Caco-2 (cell line): ENCODE measurements around the gene MYB. TPM values are rescaled to one million over a fixed set of nuclear protein-coding genes. Genes with fewer than 3 reads are reported as not detected.

ENCODE experiments used
- BruUV-seq: library from RNA; stranded (reverse); fragments of 400-500 nt; replicated peaks from 2 replicates; lab custom pipeline; 2021; lab: Mats Ljungman, UMichigan
- CTCF ChIA-PET: fragments of 300-600 bp; sonication (Branson Sonifier 250); formaldehyde crosslinking; loops from one replicate; lab custom pipeline; 2022; ENCODE audit warnings: antibody characterized with exemption; lab: Charles Lee
- POLR2A ChIA-PET: fragments of 300-600 bp; sonication (Branson Sonifier 250); formaldehyde crosslinking; loops from one replicate; lab custom pipeline; 2022; ENCODE audit warnings: antibody characterized with exemption; lab: Charles Lee
- DNase-seq, 2 experiments: peaks; one replicate each; pipeline versions ENCODE4 v3.0.0 to v3.0.0-alpha.2; 2020 to 2022
- H3K27me3 ChIP-seq: replicated peaks from 2 replicates; pipeline ENCODE4 v1.6.0; 2011; ENCODE audit warnings: low read length; ENCODE audit not compliant: control insufficient read depth, insufficient read depth
- H3K36me3 ChIP-seq: 2 replicates; pipeline ENCODE4 v1.5.1; 2011; ENCODE audit warnings: low read length; ENCODE audit not compliant: control insufficient read depth, insufficient read depth
- H3K4me1 ChIP-seq: fragments of 250-450 bp; sonication (Bioruptor Pico); 2 replicates; pipeline ENCODE4 v1.5.1; 2020; ENCODE audit warnings: mild to moderate bottlenecking
- H3K4me3 ChIP-seq: 2 replicates; pipeline ENCODE4 v1.5.1; 2011; ENCODE audit warnings: low read depth, mild to moderate bottlenecking, control low read depth, low read length
- H3K9me3 ChIP-seq: fragments of 250-450 bp; sonication (Bioruptor Pico); 2 replicates; pipeline ENCODE4 v1.5.1; 2020; ENCODE audit warnings: mild to moderate bottlenecking, moderate library complexity
- H3K27ac Mint-ChIP-seq: one replicate; pipeline ENCODE4 v1.8.0; 2022; ENCODE audit warnings: mixed read lengths; ENCODE audit not compliant: unreplicated experiment
- H3K27me3 Mint-ChIP-seq: one replicate; pipeline ENCODE4 v1.8.0; 2022; ENCODE audit warnings: mixed read lengths; ENCODE audit not compliant: insufficient read depth, unreplicated experiment
- H3K36me3 Mint-ChIP-seq: one replicate; pipeline ENCODE4 v1.8.0; 2022; ENCODE audit warnings: mild to moderate bottlenecking, mixed read lengths; ENCODE audit not compliant: insufficient read depth, unreplicated experiment
- H3K4me1 Mint-ChIP-seq: one replicate; pipeline ENCODE4 v1.8.0; 2022; ENCODE audit warnings: low read depth, mixed read lengths; ENCODE audit not compliant: unreplicated experiment
- H3K4me3 Mint-ChIP-seq: one replicate; pipeline ENCODE4 v1.8.0; 2022; ENCODE audit warnings: mild to moderate bottlenecking, moderate library complexity, mixed read lengths; ENCODE audit not compliant: unreplicated experiment
- H3K9me3 Mint-ChIP-seq: one replicate; pipeline ENCODE4 v1.8.0; 2022; ENCODE audit warnings: mixed read lengths; ENCODE audit not compliant: unreplicated experiment
- intact Hi-C: fragments of 100-400 bp; cut with micrococcal nuclease; formaldehyde crosslinking; loops from one replicate; pipeline ENCODE4 v1.10.0; 2022; ENCODE audit not compliant: unreplicated experiment
- total RNA-seq: library from RNA; stranded (reverse); gene quantifications from 2 replicates; pipeline ENCODE4 v1.2.3, GENCODE V29; 2022
- TF ChIP-seq, protein P1 (sequence below), 2 experiments: fragments of 200-600 bp in 1 of 2; IDR thresholded peaks; 1 replicate in 1 of 2; 2 replicates in 1 of 2; pipeline versions ENCODE4 v1.5.1 to v1.8.0; 2011 to 2022; ENCODE audit warnings: antibody characterized with exemption in 1 of 2, control low read depth in 1 of 2, inconsistent platforms in 1 of 2, low read depth in 1 of 2, low read length in 1 of 2, mild to moderate bottlenecking in 1 of 2, moderate library complexity in 1 of 2; ENCODE audit not compliant: insufficient read depth in 1 of 2, severe bottlenecking in 1 of 2, unreplicated experiment in 1 of 2

The MYB gene
- total RNA-seq, 1 experiment from 2014 or later: 2.7 TPM

DNA sequence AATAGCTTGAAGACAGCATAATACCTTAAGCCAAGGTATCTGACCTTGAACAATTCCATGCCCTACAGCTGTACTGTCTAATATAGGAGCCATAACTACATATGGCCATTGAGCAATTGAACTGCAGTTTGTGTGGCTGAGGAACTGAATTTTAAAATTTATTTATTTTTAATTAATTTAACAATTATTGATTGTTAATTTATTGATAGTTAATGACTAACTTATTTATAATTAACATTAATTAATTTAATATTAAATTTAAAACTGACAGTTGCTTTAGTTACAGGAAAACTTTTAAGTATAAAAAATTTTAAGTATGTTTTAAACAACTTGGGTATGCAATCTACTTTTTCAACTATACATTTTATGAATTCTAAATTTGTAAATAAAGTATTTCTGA, 12.3 kb upstream of the MYB start:
- no peak overlapping the region for H3K4me3 Mint-ChIP-seq
- intact Hi-C loops: no loop called here
- no peaks in the 10 kb centered on the region for H3K4me1 Mint-ChIP-seq
- Histone ChIP-seq H3K4me1 (no peaks in the 10 kb centered on the region), H3K9me3 (no peaks in the 10 kb centered on the region), H3K36me3 (no peaks in the 10 kb centered on the region), H3K27me3 (no peaks in the 10 kb centered on the region), H3K4me3 (no peak overlapping the region)
- ChIA-PET CTCF (no interaction called here), POLR2A (no interaction called here)
- TF ChIP-seq, protein P1, sequence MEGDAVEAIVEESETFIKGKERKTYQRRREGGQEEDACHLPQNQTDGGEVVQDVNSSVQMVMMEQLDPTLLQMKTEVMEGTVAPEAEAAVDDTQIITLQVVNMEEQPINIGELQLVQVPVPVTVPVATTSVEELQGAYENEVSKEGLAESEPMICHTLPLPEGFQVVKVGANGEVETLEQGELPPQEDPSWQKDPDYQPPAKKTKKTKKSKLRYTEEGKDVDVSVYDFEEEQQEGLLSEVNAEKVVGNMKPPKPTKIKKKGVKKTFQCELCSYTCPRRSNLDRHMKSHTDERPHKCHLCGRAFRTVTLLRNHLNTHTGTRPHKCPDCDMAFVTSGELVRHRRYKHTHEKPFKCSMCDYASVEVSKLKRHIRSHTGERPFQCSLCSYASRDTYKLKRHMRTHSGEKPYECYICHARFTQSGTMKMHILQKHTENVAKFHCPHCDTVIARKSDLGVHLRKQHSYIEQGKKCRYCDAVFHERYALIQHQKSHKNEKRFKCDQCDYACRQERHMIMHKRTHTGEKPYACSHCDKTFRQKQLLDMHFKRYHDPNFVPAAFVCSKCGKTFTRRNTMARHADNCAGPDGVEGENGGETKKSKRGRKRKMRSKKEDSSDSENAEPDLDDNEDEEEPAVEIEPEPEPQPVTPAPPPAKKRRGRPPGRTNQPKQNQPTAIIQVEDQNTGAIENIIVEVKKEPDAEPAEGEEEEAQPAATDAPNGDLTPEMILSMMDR (IDR thresholded peaks at IDR 0.05; ENCODE audit: insufficient read depth in 1 of 2, low read depth in 1 of 2, low read length in 1 of 2, severe bottlenecking in 1 of 2, unreplicated experiment in 1 of 2): no peak
- no peak for DNase-seq
- no peak overlapping the region for H3K27ac Mint-ChIP-seq
- peaks cover 6% of the 10 kb centered on the region for H3K27me3 Mint-ChIP-seq
- no peaks in the 10 kb centered on the region for H3K36me3 Mint-ChIP-seq
- H3K9me3 Mint-ChIP-seq: no peaks in the 10 kb centered on the region
- no TSS peak for BruUV-seq

DNA sequence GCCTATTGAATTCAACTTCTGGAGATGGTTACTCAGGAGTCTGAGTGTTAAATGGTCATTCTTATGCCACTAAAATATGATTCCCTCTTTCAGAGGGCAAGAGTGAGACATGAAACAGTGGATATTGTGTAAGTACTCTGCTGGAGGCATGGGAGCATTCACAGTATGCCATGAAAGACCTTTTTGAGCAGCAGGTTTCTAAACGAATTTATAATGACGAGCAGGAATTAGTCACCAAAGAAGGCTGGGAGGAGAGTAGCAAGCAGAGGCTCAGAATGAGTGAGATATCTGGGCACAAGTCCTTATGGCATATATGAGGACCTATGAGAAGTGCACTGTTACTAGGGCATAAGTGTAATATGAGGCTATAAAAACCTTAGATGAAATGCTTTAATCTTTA, 10.9 kb upstream of the MYB start:
- ChIA-PET CTCF (no interaction called here), POLR2A (no interaction called here)
- Histone ChIP-seq H3K36me3 (no peaks in the 10 kb centered on the region), H3K4me3 (no peak overlapping the region), H3K4me1 (no peaks in the 10 kb centered on the region), H3K9me3 (no peaks in the 10 kb centered on the region), H3K27me3 (no peaks in the 10 kb centered on the region)
- TF ChIP-seq, protein P1 (IDR thresholded peaks at IDR 0.05; ENCODE audit: insufficient read depth in 1 of 2, low read depth in 1 of 2, low read length in 1 of 2, severe bottlenecking in 1 of 2, unreplicated experiment in 1 of 2): no peak
- Mint-ChIP-seq H3K4me1 (no peaks in the 10 kb centered on the region), H3K27me3 (peaks cover 6% of the 10 kb centered on the region), H3K9me3 (no peaks in the 10 kb centered on the region), H3K27ac (no peak overlapping the region), H3K4me3 (no peak overlapping the region), H3K36me3 (no peaks in the 10 kb centered on the region)
- intact Hi-C loops: no loop called here
- BruUV-seq: no TSS peak
- DNase-seq: no peak

DNA sequence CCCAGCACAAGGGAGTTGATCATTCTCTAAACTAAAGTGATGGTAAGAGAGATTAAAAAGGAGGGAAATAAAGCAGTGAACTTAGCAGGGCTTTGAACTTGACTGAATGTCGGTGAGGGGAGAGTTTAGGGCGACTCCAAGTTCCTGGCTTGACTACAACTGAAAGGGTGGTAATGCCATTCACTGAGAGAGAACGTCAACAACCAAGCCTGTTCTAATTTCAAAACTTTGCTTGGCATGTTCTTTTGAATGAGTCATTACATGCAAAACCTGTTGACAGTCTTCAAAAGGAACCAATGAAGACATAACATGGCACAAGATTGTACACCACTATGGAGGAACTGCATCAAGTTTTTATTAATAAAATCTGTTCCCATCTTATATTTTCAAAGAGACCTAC, 10.3 kb upstream of the MYB start:
- TF ChIP-seq, protein P1 (IDR thresholded peaks at IDR 0.05; ENCODE audit: insufficient read depth in 1 of 2, low read depth in 1 of 2, low read length in 1 of 2, severe bottlenecking in 1 of 2, unreplicated experiment in 1 of 2): no peak
- Mint-ChIP-seq H3K27ac (no peak overlapping the region), H3K4me3 (no peak overlapping the region), H3K27me3 (peaks cover 6% of the 10 kb centered on the region), H3K4me1 (no peaks in the 10 kb centered on the region), H3K36me3 (no peaks in the 10 kb centered on the region), H3K9me3 (no peaks in the 10 kb centered on the region)
- H3K4me3 ChIP-seq: no peak overlapping the region
- H3K9me3 ChIP-seq: no peaks in the 10 kb centered on the region
- BruUV-seq: no TSS peak
- H3K27me3 ChIP-seq: no peaks in the 10 kb centered on the region
- CTCF ChIA-PET: no interaction called here
- no peaks in the 10 kb centered on the region for H3K36me3 ChIP-seq
- no peak for DNase-seq
- intact Hi-C loops: no loop called here
- no peaks in the 10 kb centered on the region for H3K4me1 ChIP-seq
- POLR2A ChIA-PET: no interaction called here
